ENCODE results near the gene GNPTG.
"Not testable (repeated sequence)": the region's sequence is repeated elsewhere in the genome, so short reads cannot be mapped to it uniquely, and the experiment has no call there.

GNPTG gene

DNA sequence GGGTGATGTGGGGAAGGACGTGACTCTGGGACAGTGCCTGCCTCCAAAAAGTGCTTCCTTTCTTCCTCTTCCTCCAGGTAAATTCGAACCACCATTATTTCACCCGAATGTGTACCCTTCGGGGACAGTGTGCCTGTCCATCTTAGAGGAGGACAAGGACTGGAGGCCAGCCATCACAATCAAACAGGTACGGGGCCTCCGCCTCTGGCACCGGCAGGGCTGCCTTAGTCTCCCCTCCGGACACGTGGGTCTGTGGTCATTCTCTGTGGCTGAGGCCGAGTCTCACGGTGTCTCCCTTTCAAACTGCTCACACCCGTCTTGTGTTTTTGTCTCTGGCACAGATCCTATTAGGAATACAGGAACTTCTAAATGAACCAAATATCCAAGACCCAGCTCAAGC lies 31.6 kb upstream of the GNPTG start:
- DNase-seq = no peak

DNA sequence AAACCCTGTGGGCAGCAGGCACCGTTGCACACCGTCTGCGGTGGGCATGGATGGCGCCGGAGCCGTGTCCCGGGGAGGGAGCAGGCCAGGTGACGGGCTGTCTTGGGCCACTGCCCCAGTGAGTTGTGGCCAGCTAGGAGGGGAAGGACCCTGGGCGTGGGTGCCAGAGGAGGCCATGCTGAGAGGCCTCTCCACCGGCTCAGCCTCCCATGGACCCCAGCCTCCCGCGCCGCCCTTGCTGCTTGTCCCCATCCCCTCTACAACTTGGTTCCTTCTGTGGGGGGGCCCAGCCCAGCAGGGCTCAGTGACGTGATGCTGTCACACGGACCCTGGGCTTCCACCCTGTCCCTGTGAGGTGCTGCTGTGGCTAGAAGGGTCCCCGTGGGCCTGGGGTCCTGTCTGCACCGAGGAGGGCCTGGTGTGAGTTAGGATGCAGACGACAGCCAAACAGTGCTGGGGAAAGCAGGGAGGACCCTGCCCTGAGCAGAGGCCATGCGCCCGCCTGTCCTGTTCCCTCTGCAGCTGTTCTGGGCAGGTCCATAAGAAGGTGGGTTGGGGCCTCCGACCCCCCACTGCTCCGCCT lies 31.0 kb upstream of the GNPTG start:
- DNase-seq = no peak

DNA sequence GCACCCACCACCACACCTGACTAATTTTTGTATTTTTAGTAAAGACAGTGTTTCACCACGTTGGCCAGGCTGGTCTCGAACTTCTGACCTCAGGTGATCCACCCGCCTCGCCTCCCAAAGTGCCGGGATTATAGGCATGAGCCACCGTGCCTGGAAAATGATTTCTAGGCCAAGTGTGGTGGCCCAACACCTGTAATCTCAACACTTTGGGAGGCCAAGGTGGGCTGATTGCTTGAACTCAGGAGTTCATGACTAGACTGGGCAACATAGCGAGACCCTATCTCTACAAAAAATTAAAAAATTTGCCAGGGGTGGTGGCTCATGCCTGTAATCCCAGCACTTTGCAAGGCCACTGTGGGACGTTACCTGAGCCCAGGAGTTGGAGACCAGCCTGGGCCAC lies 29.3 kb upstream of the GNPTG start:
- DNase-seq = no peak

DNA sequence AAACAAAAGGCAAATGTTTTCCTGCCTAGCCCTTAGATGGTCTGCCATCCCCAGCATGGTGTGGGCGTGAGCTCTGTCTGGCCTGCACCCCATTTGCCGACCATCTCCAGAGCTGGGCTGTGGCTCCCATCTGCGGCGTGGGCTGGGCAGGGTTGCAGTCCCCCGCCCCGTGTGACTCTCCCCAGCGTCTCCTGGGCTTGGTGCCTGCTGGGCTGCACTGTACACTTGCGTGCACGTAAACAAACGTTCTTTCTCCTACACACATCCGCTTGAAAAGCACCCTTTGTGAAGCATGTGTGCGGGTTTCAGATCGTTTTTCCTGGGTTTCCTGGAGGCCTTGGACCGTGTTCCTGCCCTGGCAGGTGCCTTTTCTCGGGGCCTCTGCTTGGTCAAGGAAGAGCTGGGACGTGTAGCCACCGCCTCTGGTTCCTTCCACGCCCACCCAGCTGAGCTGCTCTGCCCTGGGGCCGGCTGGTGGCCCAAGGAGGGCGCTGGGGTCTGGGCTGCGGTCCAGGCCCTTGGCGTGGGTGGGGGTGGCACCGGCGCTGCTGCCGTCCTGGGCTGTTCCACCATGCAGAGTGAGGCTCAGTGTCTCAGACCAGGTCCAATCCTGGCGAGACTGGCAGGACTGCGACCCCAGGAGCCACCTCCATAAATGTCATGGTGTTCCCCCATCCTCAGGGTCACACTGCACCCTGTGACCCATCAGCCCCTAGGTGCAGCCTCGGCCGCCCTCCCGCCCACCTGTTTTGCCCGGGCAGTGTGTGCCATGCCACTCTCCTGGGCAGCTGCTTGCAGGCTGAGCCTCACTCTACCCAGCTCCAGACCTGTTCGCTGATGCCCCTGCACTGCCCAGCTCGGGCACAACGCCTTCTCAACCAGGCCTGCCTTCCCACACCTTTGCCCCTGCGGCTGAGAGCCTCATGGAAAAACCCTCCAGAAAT lies 28.2 kb upstream of the GNPTG start:
- no peak for DNase-seq

DNA sequence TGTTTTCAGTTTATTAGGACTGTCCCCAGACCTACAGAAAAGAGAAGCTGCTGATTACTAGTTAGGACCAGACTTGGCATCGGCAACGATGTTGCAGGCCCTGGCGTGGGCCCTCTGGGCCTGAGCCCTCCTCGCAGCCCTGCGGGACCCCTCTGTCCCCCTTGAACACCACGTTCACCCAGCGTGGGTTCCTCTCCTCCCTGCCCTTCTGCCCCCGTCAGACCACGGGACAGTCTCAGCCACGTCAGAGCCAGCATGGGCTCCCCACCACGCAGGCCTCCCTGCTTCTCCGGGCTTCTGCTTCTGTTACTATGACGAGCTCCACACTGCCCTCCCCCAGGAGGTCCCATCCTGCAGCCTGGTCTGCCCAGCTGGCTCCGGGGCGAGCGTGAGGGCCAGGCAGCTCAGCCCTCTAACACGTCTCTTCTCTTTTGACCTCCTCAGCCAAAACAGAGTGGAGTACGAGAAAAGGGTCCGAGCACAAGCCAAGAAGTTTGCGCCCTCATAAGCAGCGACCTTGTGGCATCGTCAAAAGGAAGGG lies 27.4 kb upstream of the GNPTG start:
- DNase-seq = no peak

DNA sequence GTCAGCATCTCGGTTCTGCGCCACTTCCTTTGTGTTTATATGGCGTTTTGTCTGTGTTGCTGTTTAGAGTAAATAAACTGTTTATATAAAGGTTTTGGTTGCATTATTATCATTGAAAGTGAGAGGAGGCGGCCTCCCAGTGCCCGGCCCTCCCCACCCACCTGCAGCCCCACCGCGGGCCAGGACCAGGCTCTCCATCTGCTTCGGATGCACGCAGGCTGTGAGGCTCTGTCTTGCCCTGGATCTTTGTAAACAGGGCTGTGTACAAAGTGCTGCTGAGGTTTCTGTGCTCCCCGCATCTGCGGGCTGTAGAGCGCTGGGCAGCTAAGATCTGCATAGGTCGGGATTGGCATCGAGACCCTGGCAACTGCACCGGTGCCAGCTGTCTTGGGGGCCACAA lies 26.5 kb upstream of the GNPTG start:
- DNase-seq = no peak

DNA sequence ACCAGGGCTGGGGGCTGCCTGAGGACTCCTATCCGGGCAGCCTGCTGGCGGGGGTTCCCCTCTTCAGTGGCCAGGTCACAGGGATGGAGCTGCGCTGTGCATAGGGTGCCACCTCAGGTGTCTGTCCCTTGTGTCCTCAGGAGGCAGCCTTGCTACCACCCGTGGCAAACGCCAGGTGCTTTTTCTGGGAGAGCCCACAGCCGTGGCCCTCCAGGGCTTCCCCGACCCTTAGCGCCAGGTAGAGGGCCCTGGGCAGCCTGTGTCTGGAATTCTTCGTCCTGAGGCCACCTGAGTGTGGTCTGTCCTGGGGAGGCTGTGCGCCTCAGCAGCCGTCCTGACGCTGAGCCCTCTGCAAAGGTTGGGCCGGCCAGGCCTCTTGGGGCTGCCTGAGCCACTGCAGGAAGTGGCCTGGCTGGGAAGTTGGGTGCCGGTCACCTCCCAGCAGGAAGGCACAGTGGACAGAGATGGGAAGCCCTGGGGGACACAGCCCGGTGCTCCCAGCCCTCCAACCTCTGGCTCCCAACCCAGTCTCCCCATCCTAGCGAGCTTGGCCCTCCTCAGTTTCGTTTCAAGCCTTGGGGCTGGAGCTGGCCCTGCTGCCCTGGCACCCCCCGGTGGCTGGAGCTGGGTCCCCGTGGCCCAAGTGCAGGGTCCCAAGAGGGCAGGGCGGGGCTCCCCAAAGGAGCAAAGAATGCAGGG lies 25.9 kb upstream of the GNPTG start:
- DNase-seq = no peak

DNA sequence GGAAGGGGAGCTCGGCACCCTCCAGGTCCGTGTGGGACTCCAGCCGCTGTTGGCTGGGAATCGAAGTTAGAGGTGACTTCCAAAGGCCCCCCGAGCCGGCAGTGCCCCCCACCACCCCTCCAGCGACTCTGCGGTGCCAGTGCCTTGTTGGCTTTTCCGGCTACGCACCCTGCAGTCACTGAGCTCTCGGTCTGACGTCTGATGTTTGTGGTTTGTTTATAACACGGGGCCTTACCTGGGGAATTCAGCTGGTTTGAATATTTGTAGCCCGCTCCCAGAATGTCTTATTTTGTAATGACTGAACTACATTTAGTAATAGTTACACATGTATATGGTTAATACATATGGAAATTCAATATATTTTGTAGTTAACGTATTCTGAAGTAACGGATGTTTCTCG lies 25.3 kb upstream of the GNPTG start:
- no peak for DNase-seq

DNA sequence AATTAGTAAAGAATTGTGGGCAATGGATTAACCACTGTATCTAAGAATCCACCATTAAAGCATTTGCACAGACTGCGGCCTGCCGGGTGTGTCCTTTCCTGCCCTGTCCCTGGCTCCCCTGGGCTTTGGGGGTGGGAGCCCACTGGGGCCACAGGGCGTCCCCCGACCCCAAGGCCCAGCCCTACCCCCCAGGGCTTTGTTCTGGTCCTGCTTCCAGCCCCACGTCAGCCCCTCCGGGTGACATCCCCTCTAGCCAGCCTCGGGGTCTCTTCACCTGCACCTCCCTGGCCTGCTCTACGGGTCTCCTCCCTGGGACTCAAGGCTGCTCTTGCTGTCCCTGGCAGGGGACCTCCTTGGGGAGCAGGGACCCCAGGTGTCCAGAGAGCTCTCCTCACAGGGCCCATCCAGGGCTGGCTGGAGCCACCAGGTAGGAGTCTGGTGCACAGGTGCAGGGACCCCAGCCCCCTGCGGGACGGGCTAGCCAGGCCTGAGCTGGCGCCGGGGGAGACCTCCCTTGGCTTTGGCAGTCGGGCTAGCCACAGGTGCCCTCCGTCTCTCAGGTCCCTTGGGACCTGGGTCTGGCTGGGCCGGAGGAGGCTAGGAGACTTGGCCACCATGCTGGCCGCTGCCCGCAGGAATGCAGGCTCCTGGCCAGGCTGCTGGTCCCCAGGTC lies 24.6 kb upstream of the GNPTG start:
- DNase-seq = no peak

DNA sequence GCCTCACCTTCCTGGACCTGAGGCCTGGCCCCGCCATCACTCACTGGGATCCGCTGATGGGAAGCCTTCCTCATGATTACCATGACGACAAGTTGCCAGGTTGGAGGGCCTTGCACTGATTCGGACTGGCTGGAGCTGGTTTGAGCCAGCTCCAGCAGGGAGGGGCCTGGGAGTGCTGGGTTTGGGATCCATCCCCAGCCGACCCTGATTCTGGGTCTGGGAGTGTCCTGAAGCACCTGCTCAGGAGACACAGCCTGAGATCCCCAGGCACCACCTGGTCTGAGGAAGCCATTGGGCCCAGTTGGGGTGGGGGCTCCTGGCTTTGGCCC lies 24.1 kb upstream of the GNPTG start:
- DNase-seq = no peak

DNA sequence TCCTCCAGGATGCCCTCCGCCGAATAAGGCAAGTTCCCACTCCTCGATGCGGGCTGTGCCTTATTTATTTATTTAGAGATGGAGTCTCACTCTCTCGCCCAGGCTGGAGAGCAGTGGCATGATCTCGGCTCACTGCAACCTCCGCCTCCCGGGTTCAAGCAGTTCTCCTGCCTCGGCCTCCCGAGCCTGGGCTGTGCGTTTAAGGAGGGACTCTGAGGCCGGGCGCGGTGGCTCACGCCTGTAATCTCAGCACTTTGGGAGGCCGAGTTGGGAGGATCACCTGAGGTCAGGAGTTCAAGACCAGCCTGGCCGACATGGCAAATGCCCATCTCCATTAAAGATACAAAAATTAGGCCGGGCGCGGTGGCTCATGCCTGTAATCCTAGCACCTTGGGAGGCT lies 23.6 kb upstream of the GNPTG start:
- DNase-seq = not testable (repeated sequence)

DNA sequence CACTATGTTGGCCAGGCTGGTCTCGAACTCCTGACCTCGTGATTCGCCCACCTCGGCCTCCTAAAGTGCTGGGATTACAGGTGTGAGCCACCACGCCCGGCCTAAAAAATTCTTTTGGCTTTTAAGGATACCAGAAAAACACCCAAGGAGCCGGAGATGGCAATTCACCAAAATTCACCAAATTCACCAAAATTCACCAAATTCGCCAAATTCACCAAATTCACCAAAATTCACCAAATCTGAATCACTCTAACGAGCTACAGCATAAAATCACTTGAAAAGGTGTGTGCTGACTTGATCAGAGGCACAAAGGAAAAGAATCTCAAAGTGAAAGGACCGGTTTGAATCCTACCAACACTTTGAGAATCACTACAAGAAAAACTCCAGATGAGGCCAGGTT lies 22.8 kb upstream of the GNPTG start:
- DNase-seq = not testable (repeated sequence)

DNA sequence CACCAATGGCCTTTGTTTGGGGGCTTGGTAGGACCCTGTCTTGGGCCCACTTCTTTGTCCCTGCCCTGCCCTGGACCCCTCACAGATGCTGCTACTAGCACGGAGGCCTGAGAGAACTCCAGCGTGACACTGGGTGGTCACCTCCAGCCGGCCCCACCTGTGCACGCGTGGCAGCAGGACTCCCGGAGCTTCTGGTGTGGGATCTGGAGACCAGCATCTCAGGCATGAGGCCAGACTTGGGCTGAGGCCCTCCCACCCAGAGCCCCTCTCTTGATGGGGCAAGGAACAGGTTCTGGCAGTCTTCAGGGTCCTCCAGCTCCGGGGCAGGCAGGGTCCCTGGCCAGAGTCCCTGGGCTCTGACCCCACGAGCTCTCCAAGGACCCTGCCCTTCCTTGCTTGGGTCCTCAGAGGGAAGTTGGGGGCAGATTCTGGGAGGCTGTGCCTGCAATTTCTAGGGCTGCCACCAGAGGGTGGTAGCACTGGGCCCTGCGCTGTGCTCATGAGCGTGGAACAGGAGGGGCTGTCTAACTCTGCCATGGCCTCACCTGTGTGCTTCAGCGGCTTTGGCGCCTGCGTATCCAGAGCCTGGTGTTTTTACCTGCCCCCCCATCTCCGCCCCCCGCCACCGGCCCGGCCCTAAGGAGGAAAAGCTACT lies 21.3 kb upstream of the GNPTG start:
- no peak for DNase-seq

DNA sequence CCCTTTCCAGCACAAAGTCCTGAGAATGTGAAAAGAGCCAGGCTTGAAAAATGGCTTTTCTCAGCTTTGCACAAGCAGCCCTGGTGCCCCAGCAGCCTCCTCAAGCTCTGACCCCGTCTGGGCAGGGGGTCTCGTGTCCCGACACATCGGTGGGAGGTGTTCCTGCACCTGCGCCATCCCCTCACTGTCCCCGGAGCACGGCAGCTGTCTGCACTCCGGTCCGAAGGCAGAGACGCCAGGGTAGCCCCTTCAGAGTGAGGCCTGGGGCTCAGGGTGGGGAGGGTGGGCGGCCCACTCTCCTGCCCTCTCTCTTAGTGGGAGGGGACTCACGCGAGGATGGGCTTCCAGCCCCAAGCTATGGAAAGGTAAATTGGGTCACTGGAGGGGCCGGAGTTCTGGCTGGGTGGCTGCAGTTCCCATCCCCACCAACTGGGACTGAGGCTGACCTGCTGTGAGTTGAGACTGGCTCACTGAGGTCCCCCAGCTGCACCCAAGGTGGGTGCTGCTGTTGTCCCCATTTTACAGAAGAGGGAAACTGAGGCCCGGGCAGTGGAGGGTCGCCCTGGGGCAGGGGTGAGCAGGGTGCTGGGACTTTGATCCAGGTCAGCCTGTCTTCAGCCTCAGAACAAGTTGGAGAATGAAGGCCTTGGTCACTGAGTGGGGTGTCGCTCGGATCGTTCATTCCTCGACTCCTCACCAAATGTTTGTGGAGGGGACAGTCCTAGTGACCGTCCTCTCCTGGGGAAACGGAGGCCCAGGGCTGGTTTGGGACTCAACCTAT lies 20.6 kb upstream of the GNPTG start:
- no peak for DNase-seq

DNA sequence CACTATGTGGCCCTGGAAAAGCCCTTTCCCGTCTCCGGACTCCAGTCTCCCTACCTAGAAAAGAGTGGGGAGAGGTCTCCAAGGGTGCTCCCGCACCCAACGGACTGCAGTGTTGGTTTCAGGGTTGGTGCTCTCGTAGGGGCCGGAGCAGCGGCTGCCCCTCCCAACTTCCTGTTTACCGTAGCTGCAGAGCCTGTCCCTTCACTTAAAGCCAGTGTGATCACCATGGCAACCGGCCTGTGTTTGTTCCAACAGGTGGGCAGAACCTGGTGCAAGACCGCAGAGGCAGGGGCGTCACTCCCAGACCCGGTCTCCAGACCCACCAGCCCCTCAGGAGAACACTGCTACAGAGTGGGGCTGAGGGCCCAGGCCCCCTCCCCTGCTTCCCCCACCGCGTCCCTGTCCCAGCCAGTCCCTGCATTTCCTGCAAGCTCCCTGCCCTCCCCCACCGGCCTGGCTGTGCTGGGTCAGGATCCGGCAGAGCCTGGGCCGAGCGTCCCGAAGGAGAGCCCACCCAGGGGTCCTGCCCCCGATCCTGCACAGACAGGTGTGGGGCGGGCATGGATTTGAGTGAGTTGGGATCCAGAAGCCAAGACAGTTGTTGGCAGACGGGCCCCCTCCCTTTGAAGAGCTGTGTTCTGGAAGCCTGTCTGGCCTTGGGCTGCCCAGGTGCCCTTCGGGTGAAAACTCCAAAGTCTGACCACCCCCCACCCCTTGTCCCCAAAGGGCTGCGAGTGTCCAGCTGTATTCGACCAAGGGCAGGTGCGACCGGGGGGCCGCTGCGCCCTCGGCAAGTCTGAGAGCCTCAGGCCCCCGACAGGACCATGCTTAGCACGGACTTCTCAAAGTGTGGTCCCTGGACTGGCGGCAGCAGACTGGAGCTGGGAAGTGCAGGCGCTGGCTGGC lies 19.8 kb upstream of the GNPTG start:
- peak; percentile 20 for DNase-seq

DNA sequence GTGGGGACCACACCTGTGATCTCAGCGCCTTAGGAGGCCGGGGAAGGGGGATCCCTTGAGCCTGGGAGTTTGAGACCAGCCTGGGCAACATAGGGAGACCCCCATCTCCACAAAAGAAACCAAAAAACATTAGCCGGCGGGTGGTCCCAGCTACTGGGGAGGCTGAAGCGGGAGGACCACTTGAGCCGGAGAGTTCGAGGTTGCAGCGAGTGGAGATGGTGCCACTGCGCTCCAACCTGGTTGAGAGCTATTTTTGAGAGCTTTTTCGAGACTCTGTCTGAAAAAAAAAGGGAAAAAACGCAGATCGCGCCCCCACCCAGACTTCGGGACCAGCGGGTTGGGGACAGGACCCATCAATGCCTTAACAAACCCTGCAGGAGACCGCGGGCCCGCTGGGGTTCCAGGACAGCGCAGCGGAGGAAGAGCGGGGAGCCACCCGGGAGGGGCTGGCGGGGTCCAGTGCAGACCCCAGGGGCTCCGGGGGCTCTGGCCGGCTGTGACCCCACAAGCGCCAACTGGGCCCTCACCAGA lies 19.0 kb upstream of the GNPTG start:
- no peak for DNase-seq

DNA sequence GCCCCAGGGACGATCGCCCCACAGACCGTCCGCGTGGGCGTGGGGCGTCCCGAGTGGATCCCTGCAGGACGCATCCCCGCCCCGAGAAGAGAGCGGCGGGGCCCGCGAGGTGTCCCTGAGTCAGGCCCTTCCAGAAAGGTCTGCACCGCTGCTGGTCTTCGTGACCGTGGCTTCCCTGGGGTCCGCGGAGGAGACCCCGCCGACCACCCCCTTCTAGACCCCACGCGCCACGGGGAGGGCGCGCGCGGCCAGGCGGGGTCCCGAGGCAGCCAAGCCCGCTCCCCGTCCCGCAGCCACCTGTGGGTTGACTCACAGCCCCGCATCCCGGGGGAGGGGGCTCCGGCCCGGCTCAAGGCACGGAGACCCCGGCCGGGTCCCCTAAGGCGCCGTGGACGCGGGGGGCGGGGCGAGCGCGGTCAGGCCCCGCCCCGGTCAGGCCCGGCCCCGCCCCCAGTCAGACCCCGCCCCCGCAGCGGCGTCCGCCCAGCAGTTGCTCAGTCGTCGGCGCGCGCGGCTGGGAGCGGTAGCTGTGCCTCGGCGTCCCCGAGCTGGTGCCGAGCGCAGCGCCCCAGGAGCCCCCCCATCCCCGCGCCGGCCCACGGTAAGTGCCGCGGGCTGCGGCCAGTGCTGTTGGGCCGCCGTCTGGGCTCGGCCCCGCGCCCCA lies 18.4 kb upstream of the GNPTG start, which contains the start of gene BAIAP3:
Gene BAIAP3, plus strand, starts transcription at position 497 of the 664 bp plus-strand sequence. CDS start 4,905 bp downstream, outside the sequence.
- DNase-seq = peak; percentile 24

DNA sequence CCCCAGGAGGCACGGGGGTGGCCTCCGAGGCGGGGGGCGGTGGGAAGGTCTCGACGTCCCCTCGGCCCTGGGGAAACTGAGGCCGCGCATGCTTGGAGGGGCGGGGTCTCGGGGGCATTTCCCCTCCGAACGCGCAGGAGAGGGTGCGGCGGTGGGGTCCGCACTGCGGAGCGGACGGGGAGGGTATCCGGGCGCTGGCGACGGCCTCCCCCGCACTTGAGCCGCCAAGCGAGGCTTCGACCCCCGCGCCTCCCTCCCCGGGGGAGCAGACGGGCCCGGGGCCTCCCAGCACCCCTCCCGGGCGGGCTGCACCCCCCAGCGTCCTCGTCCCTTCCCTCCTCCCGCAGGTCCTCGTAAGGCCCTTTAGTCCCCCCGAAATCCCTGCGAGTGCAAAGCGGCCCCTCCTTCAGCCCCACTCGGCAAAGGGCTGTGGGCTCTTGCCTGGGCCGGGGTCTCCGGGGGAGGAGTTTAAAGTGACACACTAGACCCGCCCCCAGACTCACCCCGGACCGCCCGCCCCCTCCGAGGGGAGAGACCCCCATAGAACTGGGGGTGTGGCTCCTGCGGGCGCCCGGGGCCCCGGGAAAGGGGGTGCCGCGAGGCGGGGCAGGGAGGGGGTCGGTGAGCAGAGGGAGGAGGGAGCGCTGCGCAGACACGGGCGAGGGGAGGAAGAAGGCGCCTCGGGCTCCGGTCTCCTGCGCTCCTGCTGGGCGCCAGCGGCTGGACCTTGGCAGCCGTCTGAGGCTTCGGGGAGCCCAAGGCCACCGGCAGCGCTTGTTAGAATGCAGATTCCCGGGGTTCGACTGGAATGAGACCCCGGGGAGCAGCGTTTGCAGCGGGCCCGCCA lies 17.7 kb upstream of the GNPTG start:
- no peak for DNase-seq

DNA sequence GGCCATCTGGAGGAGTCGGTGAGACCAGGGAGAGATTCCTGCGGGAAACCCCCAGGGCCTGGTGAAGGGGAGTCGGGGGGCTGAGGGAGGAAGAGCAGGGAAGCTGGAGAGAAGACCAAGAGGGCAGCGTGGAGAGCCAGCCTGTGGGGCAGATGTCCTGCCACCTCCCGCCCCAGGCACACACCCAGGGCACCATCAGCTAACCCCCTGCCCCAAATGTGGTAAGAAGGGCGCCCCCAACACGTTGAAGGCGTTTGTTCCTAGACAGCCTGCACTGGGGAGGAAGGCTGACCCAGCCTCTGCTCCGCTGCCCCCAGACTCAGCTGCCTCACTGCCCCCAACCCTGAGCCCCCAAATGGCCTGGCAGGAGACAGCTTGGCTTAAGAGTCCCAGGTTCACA lies 17.0 kb upstream of the GNPTG start:
- no peak for DNase-seq

All from fibroblast of skin of right biceps (primary cell).